Panc1 (cell line): ENCODE data around the gene DOLK.

ENCODE experiments used
- CTCF ChIP-seq: fragments of 450-650 bp; IDR thresholded peaks from 2 replicates; pipeline ENCODE4 v1.5.1; 2017; ENCODE audit warnings: mild to moderate bottlenecking
- POLR2AphosphoS5 ChIP-seq: IDR thresholded peaks from 2 replicates; pipeline ENCODE4 v1.6.1; 2012; ENCODE audit warnings: mild to moderate bottlenecking, low read depth, low read length, moderate library complexity
- REST ChIP-seq, 2 experiments: IDR thresholded peaks; 2 replicates each; pipeline ENCODE4 v1.6.1; 2011 to 2012; ENCODE audit warnings: low read depth in 2 of 2, control low read depth in 1 of 2, low read length in 1 of 2, mild to moderate bottlenecking in 1 of 2, moderate library complexity in 1 of 2; ENCODE audit not compliant: insufficient read depth in 1 of 2

DNA sequence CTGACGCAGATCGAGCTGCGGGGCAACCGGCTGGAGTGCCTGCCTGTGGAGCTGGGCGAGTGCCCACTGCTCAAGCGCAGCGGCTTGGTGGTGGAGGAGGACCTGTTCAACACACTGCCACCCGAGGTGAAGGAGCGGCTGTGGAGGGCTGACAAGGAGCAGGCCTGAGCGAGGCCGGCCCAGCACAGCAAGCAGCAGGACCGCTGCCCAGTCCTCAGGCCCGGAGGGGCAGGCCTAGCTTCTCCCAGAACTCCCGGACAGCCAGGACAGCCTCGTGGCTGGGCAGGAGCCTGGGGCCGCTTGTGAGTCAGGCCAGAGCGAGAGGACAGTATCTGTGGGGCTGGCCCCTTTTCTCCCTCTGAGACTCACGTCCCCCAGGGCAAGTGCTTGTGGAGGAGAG, 31.2 kb downstream of the DOLK start:
- no peak for TF ChIP-seq CTCF
- TF ChIP-seq POLR2AphosphoS5, result no peak
- no peak for TF ChIP-seq REST (IDR thresholded peaks at IDR 0.05; ENCODE audit: insufficient read depth in 1 of 2, low read depth in 2 of 2, low read length in 1 of 2)
